HL-60/S4 treated with phorbol 12-myristate 13-acetate at 8.2 ng/mL for 4 days and 3 days (cell line): ENCODE results near the gene PSD4.

ENCODE experiments used
- in situ Hi-C: fragments of 300-500 bp; cut with MboI; formaldehyde crosslinking; loops from 2 replicates; pipeline ENCODE4 v1.15.0; 2022; ENCODE audit warnings: low sequenced_read_pairs

PSD4 gene

GRCh38 chr2:113173542-113174375 lies at the start of gene PSD4:
Gene PSD4 (plus strand): TSS chr2:113173971. CDS start chr2:113182457, 8,486 bp downstream.
- in situ Hi-C loops = no loop called here

- in situ Hi-C loops = no loop called here
Observed at GRCh38 chr2:113124181-113124961, 49.4 kb upstream of the PSD4 start.

GRCh38 chr2:113124984-113125855 lies 48.6 kb upstream of the PSD4 start:
- in situ Hi-C loops = no loop called here

GRCh38 chr2:113126845-113127645 lies 46.7 kb upstream of the PSD4 start, which contains the start of gene IL1RN:
Gene IL1RN (plus strand): TSS chr2:113127598. CDS start chr2:113127625, 27 bp downstream.
- in situ Hi-C loops = no loop called here

- in situ Hi-C loops = no loop called here
Observed at GRCh38 chr2:113127646-113128570, 45.9 kb upstream of the PSD4 start.

GRCh38 chr2:113129519-113130078 lies 44.2 kb upstream of the PSD4 start:
- in situ Hi-C loops = no loop called here

GRCh38 chr2:113131352-113132185 lies 42.2 kb upstream of the PSD4 start:
- in situ Hi-C loops = no loop called here

GRCh38 chr2:113132414-113133021 lies 41.3 kb upstream of the PSD4 start:
- in situ Hi-C loops = no loop called here

- in situ Hi-C loops = no loop called here
Observed at GRCh38 chr2:113133704-113134598, 39.8 kb upstream of the PSD4 start.

- in situ Hi-C loops = no loop called here
Observed at GRCh38 chr2:113134717-113135116, 39.1 kb upstream of the PSD4 start.

GRCh38 chr2:113135317-113135716 lies 38.5 kb upstream of the PSD4 start:
- in situ Hi-C loops = no loop called here

- in situ Hi-C loops = no loop called here
Observed at GRCh38 chr2:113136828-113137775, 36.7 kb upstream of the PSD4 start.

GRCh38 chr2:113137827-113138226 lies 35.9 kb upstream of the PSD4 start:
- in situ Hi-C loops = no loop called here

GRCh38 chr2:113138428-113139322 lies 35.1 kb upstream of the PSD4 start:
- in situ Hi-C loops = no loop called here
